COR-L47 (cell line): Measurements from ENCODE around the gene TSPEAR.

ENCODE experiments used
- DNase-seq: peaks from one replicate; lab custom pipeline; 2025; lab: John Stamatoyannopoulos, UW

Gene TSPEAR

GRCh38 chr21:44527983-44528633 is 183.3 kb downstream of the TSPEAR start:
- DNase-seq = no peak

GRCh38 chr21:44527156-44527982 is 184.0 kb downstream of the TSPEAR start:
- DNase-seq = no peak

GRCh38 chr21:44526096-44526997 is 185.0 kb downstream of the TSPEAR start:
- DNase-seq = no peak

GRCh38 chr21:44525391-44526095 is 185.8 kb downstream of the TSPEAR start:
- DNase-seq = no peak

GRCh38 chr21:44524414-44525371 is 186.7 kb downstream of the TSPEAR start:
- no peak for DNase-seq

- no peak for DNase-seq
These were observed 187.6 kb downstream of the TSPEAR start for GRCh38 chr21:44523567-44524413.

- no peak for DNase-seq
These were observed 188.6 kb downstream of the TSPEAR start for GRCh38 chr21:44522753-44523204.

- DNase-seq = no peak
These were observed 189.2 kb downstream of the TSPEAR start for GRCh38 chr21:44521928-44522752.

- no peak for DNase-seq
These were observed 190.0 kb downstream of the TSPEAR start for GRCh38 chr21:44521301-44521927.

- DNase-seq = no peak
These were observed 190.8 kb downstream of the TSPEAR start for GRCh38 chr21:44520326-44521300.

- DNase-seq = no peak
These were observed 191.7 kb downstream of the TSPEAR start for GRCh38 chr21:44519346-44520325.

- DNase-seq = no peak
These were observed 192.7 kb downstream of the TSPEAR start for GRCh38 chr21:44518686-44519085.

GRCh38 chr21:44517175-44517899 is 194.0 kb downstream of the TSPEAR start:
- no peak for DNase-seq

GRCh38 chr21:44516828-44517174 is 194.6 kb downstream of the TSPEAR start:
- DNase-seq = no peak

- DNase-seq = no peak
These were observed 195.0 kb downstream of the TSPEAR start for GRCh38 chr21:44516342-44516741.
